ENCODE data around the gene PAF1. TPM values are rescaled to one million over a fixed set of nuclear protein-coding genes. Genes with fewer than 3 reads are reported as not detected.

The PAF1 gene
- total and polyA plus RNA-seq, 2 donors from 2014 or later: 37.1 to 54.0 TPM

DNA sequence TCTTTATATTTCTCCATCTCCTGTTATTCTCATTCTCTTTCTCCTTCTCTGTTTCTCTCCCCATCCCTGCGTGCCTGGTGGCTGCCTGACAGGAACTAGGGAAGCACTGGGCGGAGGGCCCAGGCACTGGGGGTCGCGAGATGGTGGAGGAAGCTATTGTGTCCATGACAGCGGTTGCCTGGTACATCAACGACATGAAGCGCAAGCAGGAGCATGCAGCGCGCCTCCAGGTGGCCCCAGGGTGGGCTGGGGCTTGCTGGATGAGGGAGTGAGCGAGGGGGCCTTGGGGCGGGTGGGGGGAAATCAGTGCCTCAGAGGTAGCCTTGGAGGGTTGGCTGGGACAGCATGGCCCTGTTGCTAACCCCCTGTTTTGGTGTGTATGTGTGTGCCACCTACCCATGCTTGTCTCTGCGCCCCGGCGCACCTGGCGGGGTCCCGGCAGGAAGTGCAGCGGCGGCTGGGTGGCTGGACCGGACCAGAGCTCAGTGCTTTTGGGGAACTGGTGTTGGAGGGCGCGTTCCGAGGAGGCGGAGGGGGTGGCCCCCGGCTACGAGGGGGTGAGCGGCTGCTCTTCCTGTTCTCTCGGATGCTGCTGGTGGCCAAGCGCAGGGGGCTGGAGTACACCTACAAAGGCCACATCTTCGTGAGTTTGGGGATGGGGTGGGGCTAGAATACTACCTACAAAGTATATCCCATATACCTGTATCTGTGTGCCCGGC is 26.7 kb upstream of the PAF1 start:
- H3K9me3 ChIP-seq (ENCODE audit: control insufficient read depth in 2 of 3, insufficient read depth in 1 of 3, low read length in 3 of 3): no peaks in the 10 kb centered on the region
- intact Hi-C loops (cut with DNase I): no loop called here
- TF ChIP-seq, protein P1, sequence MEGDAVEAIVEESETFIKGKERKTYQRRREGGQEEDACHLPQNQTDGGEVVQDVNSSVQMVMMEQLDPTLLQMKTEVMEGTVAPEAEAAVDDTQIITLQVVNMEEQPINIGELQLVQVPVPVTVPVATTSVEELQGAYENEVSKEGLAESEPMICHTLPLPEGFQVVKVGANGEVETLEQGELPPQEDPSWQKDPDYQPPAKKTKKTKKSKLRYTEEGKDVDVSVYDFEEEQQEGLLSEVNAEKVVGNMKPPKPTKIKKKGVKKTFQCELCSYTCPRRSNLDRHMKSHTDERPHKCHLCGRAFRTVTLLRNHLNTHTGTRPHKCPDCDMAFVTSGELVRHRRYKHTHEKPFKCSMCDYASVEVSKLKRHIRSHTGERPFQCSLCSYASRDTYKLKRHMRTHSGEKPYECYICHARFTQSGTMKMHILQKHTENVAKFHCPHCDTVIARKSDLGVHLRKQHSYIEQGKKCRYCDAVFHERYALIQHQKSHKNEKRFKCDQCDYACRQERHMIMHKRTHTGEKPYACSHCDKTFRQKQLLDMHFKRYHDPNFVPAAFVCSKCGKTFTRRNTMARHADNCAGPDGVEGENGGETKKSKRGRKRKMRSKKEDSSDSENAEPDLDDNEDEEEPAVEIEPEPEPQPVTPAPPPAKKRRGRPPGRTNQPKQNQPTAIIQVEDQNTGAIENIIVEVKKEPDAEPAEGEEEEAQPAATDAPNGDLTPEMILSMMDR (IDR thresholded peaks at IDR 0.05; ENCODE audit: borderline replicate concordance, extremely low read depth, insufficient read depth): no peak
- H3K27me3 ChIP-seq (ENCODE audit: control insufficient read depth, insufficient read depth, low read length): no peaks in the 10 kb centered on the region
- FAIRE-seq (no peak), DNase-seq (no peak)
- no peak overlapping the region for H3K4me3 ChIP-seq (ENCODE audit: low read length in 3 of 3)
- peaks cover 0 to 9% (median 2%) of the 10 kb centered on the region in 3 donors for H3K36me3 ChIP-seq (ENCODE audit: control insufficient read depth in 2 of 3, insufficient read depth in 3 of 3, low read length in 3 of 3)
- peaks cover 0 to 4% (median 3%) of the 10 kb centered on the region in 3 donors for H3K4me1 ChIP-seq (ENCODE audit: control insufficient read depth in 2 of 3, insufficient read depth in 2 of 3, low read depth in 1 of 3, low read length in 3 of 3)
- no peak overlapping the region for H3K9ac ChIP-seq (ENCODE audit: low read length in 3 of 3)
- no peak overlapping the region for H3K27ac ChIP-seq (ENCODE audit: low read depth in 2 of 2, low read length in 2 of 2)

GRCh38 chr19:39416152-39417120 is 25.5 kb upstream of the PAF1 start:
- no peak overlapping the region for H3K9ac ChIP-seq (ENCODE audit: low read length in 3 of 3)
- FAIRE-seq (no peak), DNase-seq (peak in 1 of 5 donors; percentile 59)
- no peaks in the 10 kb centered on the region for H3K9me3 ChIP-seq (ENCODE audit: control insufficient read depth in 2 of 3, insufficient read depth in 1 of 3, low read length in 3 of 3)
- peaks cover 4 to 9% (median 5%) of the 10 kb centered on the region in 3 donors for H3K4me1 ChIP-seq (ENCODE audit: control insufficient read depth in 2 of 3, insufficient read depth in 2 of 3, low read depth in 1 of 3, low read length in 3 of 3)
- H3K36me3 ChIP-seq (ENCODE audit: control insufficient read depth in 2 of 3, insufficient read depth in 3 of 3, low read length in 3 of 3): peaks cover 0 to 9% (median 2%) of the 10 kb centered on the region in 3 donors
- H3K27me3 ChIP-seq (ENCODE audit: control insufficient read depth, insufficient read depth, low read length): no peaks in the 10 kb centered on the region
- H3K27ac ChIP-seq (ENCODE audit: low read depth in 2 of 2, low read length in 2 of 2): no peak overlapping the region
- TF ChIP-seq, protein P1 (IDR thresholded peaks at IDR 0.05; ENCODE audit: borderline replicate concordance, extremely low read depth, insufficient read depth): no peak
- intact Hi-C loops (cut with DNase I): no loop called here
- H3K4me3 ChIP-seq (ENCODE audit: low read length in 3 of 3): no peak overlapping the region

- H3K27me3 ChIP-seq (ENCODE audit: control insufficient read depth, insufficient read depth, low read length): no peaks in the 10 kb centered on the region
- peaks cover 13 to 20% (median 15%) of the 10 kb centered on the region in 3 donors for H3K4me1 ChIP-seq (ENCODE audit: control insufficient read depth in 2 of 3, insufficient read depth in 2 of 3, low read depth in 1 of 3, low read length in 3 of 3)
- no peak overlapping the region for H3K27ac ChIP-seq (ENCODE audit: low read depth in 2 of 2, low read length in 2 of 2)
- peak overlapping the region in 2 of 3 donors; percentile 21 to 99 for H3K4me3 ChIP-seq (ENCODE audit: low read length in 3 of 3)
- TF ChIP-seq, protein P1 (IDR thresholded peaks at IDR 0.05; ENCODE audit: borderline replicate concordance, extremely low read depth, insufficient read depth): no peak
- H3K9me3 ChIP-seq (ENCODE audit: control insufficient read depth in 2 of 3, insufficient read depth in 1 of 3, low read length in 3 of 3): no peaks in the 10 kb centered on the region
- FAIRE-seq (no peak), DNase-seq (peak in 1 of 5 donors; percentile 66)
- H3K9ac ChIP-seq (ENCODE audit: low read length in 3 of 3): peak overlapping the region in 1 of 3 donors; percentile 22
- intact Hi-C loops (cut with DNase I): no loop called here
- H3K36me3 ChIP-seq (ENCODE audit: control insufficient read depth in 2 of 3, insufficient read depth in 3 of 3, low read length in 3 of 3): peaks cover 0 to 8% (median 2%) of the 10 kb centered on the region in 3 donors
Observed at GRCh38 chr19:39415111-39416046, 24.5 kb upstream of the PAF1 start.

All from kidney (tissue), 14 donors.